ENCODE data around the gene SERPING1. TPM values are rescaled to one million over a fixed set of nuclear protein-coding genes. Genes with fewer than 3 reads are reported as not detected.
"Not testable (repeated sequence)": the region's sequence is repeated elsewhere in the genome, so short reads cannot be mapped to it uniquely, and the experiment has no call there.

SERPING1 gene
- total RNA-seq, 1 experiment from 2014 or later: not detected

DNA sequence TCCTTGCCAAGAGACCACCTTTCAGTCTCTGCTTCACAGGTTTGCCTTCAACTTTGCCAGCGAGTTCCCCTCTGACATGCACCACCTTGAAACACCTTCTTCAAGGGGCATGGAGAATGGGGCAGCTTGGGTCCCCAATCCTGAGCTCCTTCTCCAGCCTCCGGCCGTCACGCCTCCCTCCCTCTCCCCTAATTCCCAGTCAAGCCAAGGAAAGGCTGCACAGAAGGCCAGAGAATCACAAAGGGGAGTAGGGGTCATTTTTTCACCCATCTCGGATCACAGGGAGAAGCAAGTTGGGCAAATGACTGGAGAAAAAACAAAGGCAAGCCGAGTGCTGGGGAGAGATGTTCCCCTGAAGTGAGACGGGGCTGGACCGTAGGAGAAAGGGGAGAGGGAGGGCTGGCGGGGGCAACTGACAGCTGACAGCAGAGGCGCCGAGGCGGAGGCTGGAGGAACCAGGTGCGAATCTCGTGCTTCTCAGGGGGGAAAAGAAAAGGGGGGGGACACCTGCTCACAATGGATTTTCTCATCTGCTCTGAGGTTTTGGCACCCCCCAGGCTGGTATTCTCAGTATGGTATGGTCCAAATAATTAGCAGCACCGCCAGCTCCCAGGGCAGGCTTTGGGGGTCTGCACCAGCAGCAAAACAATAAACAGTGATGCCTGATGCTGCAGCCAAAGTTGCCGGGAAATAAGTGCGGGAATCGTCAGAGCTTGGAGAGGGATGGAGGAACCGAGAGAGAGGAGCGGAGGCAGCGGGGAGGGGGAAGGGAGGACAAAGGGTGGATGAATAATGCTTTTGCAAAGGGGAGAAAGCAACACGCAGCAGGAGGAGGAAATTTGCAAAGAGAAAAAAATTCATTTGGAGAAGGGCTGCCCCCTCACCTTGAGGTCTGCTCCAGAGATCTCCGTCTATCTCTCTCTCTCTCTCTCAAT is 51.6 kb downstream of the SERPING1 start:
- Histone ChIP-seq H3K4me1 (ENCODE audit: low read length) (peaks cover 8% of the 10 kb centered on the region), H4K20me1 (ENCODE audit: insufficient read depth, low read depth, low read length) (no peaks in the 10 kb centered on the region), H3K4me2 (ENCODE audit: low read depth, low read length, poor library complexity, severe bottlenecking) (peak overlapping the region; percentile 32), H3K79me2 (ENCODE audit: low read length) (no peaks in the 10 kb centered on the region), H3K36me3 (ENCODE audit: insufficient read depth, low read length) (no peaks in the 10 kb centered on the region), H3K9ac (ENCODE audit: low read length) (peak overlapping the region; percentile 14; the same call in 1 of the 2 replicates), H3K9me2 (replicated peaks; ENCODE audit: insufficient read depth, low read length) (no peaks in the 10 kb centered on the region), H3K9me3 (ENCODE audit: low read length) (no peaks in the 10 kb centered on the region), H3K4me3 (ENCODE audit: low read length) (no peak overlapping the region), H3K27me3 (ENCODE audit: low read length) (no peaks in the 10 kb centered on the region; the same call in 1 of the 2 replicates), H2AFZ (ENCODE audit: low read length) (no peak overlapping the region), H3K27ac (ENCODE audit: low read length) (no peak overlapping the region)
- DNase-seq: peak; percentile 48

DNA sequence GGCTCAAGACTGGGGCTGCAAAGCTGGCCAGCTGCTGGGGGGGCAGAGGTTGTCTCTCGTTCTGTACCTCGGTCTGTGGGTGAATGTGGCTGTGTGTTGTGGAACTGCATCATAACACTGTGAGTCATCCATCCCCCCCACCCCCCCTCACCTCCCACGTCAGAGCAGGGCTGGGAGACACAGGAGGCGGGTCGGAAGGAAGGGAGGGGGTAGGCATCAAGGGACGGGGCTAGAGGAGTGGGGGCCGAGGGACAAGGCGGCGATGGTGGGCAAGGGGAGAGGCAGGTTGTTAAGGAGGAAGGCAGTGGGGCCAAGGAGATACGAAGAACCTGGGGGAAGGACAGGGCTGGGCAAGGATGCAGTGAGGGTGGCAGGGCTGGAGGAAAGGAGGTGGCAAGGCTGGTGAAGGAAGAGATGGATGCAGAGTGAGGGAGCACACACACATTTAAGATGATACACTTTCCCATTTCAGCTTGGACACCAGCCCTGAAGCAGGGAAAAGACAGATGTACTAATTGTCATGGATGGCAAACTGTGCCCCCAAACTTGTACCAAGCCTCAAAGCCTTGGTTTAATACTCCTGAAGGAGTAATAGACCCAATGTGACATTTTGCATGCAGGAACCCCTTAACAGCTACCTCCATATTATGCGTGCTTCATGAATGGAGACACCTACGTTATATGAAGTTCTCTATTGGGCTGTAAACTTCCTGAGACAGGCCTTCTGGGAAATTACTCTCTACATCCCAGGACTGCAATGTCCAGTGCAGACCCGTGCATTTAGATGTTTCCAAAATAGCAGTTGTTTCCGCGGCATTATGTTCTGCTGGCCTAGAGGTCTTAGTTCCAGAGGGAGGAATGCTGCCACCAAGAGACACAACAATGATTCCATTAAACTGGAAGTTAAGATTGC is 52.6 kb downstream of the SERPING1 start, which contains the start of gene YPEL4:
TSS of gene YPEL4 (minus strand) at position 87 of the 913 bp plus-strand sequence. CDS start 2,805 bp downstream, outside the sequence.
- Histone ChIP-seq H3K4me3 (ENCODE audit: low read length) (no peak within 1 kb of the TSS), H3K4me2 (ENCODE audit: low read depth, low read length, poor library complexity, severe bottlenecking) (peak within 1 kb of the TSS; percentile 32), H3K27ac (ENCODE audit: low read length) (no peak within 1 kb of the TSS), H3K9me3 (ENCODE audit: low read length) (no peaks in the 10 kb centered on the region), H3K27me3 (ENCODE audit: low read length) (no peaks in the 10 kb centered on the region; the same call in 1 of the 2 replicates), H3K9me2 (replicated peaks; ENCODE audit: insufficient read depth, low read length) (no peaks in the 10 kb centered on the region), H3K79me2 (ENCODE audit: low read length) (no peaks in the 10 kb centered on the region), H3K4me1 (ENCODE audit: low read length) (peaks cover 8% of the 10 kb centered on the region), H3K9ac (ENCODE audit: low read length) (peak within 1 kb of the TSS; percentile 14; the same call in 1 of the 2 replicates), H4K20me1 (ENCODE audit: insufficient read depth, low read depth, low read length) (no peaks in the 10 kb centered on the region), H3K36me3 (ENCODE audit: insufficient read depth, low read length) (no peaks in the 10 kb centered on the region), H2AFZ (ENCODE audit: low read length) (no peak within 1 kb of the TSS)
- DNase-seq: no peak

DNA sequence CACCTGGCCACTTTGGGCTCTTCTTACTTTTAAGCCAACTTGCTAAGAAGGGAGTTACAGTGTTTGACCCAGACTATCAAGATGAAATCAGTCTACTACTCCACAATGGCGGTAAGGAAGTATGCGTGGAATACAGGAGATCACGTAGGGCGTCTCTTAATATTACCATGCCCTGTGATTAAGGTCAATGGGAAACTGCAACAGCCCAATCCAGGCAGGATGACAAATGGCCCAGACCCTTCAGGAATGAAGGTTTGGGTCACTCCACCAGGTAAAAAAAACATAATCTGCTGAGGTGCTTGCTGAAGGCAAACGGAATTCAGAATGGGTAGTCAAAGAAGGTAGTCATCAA is 53.2 kb downstream of the SERPING1 start:
- no peak for DNase-seq
- H3K27me3 ChIP-seq (ENCODE audit: low read length): no peaks in the 10 kb centered on the region; the same call in 1 of the 2 replicates
- H3K9me3 ChIP-seq (ENCODE audit: low read length): no peaks in the 10 kb centered on the region
- no peak overlapping the region for H3K4me3 ChIP-seq (ENCODE audit: low read length)
- H3K36me3 ChIP-seq (ENCODE audit: insufficient read depth, low read length): no peaks in the 10 kb centered on the region
- H3K9me2 ChIP-seq (replicated peaks; ENCODE audit: insufficient read depth, low read length): no peaks in the 10 kb centered on the region
- H3K79me2 ChIP-seq (ENCODE audit: low read length): no peaks in the 10 kb centered on the region
- H4K20me1 ChIP-seq (ENCODE audit: insufficient read depth, low read depth, low read length): no peaks in the 10 kb centered on the region
- no peak overlapping the region for H2AFZ ChIP-seq (ENCODE audit: low read length)
- no peak overlapping the region for H3K4me2 ChIP-seq (ENCODE audit: low read depth, low read length, poor library complexity, severe bottlenecking)
- H3K9ac ChIP-seq (ENCODE audit: low read length): no peak overlapping the region
- peaks cover 8% of the 10 kb centered on the region for H3K4me1 ChIP-seq (ENCODE audit: low read length)
- H3K27ac ChIP-seq (ENCODE audit: low read length): no peak overlapping the region

DNA sequence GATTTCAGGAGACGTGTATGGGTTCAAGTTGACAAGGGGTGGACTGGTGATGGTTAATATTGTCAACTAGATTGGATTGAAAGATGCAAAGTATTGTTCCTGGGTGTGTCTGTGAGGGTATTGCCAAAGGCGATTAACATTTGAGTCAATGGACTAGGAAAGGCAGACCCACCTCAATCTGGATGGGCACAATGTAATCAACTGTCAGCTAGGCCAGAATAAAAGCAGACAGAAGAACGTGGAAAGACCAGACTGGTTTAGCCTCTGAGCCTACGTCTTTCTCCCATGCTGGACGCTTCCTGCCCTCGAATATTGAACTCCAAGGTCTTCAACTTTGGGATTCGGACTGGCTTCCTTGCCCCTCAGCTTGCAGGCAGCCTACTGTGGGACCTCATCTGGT is 53.9 kb downstream of the SERPING1 start:
- no peaks in the 10 kb centered on the region for H3K9me2 ChIP-seq (replicated peaks; ENCODE audit: insufficient read depth, low read length)
- peaks cover 8% of the 10 kb centered on the region for H3K4me1 ChIP-seq (ENCODE audit: low read length)
- no peak for DNase-seq
- H2AFZ ChIP-seq (ENCODE audit: low read length): no peak overlapping the region
- H3K4me2 ChIP-seq (ENCODE audit: low read depth, low read length, poor library complexity, severe bottlenecking): no peak overlapping the region
- no peaks in the 10 kb centered on the region for H3K9me3 ChIP-seq (ENCODE audit: low read length)
- H3K27ac ChIP-seq (ENCODE audit: low read length): no peak overlapping the region
- H3K36me3 ChIP-seq (ENCODE audit: insufficient read depth, low read length): no peaks in the 10 kb centered on the region
- H3K4me3 ChIP-seq (ENCODE audit: low read length): no peak overlapping the region
- H3K27me3 ChIP-seq (ENCODE audit: low read length): no peaks in the 10 kb centered on the region; the same call in 1 of the 2 replicates
- H3K79me2 ChIP-seq (ENCODE audit: low read length): no peaks in the 10 kb centered on the region
- H4K20me1 ChIP-seq (ENCODE audit: insufficient read depth, low read depth, low read length): no peaks in the 10 kb centered on the region
- no peak overlapping the region for H3K9ac ChIP-seq (ENCODE audit: low read length)

- not testable (repeated sequence) for H3K36me3 ChIP-seq (ENCODE audit: insufficient read depth, low read length); H3K27me3 ChIP-seq (ENCODE audit: low read length); H3K9me2 ChIP-seq (replicated peaks; ENCODE audit: insufficient read depth, low read length); H2AFZ ChIP-seq (ENCODE audit: low read length); DNase-seq; H3K4me2 ChIP-seq (ENCODE audit: low read depth, low read length, poor library complexity, severe bottlenecking); H3K27ac ChIP-seq (ENCODE audit: low read length); H4K20me1 ChIP-seq (ENCODE audit: insufficient read depth, low read depth, low read length); H3K9me3 ChIP-seq (ENCODE audit: low read length); H3K4me3 ChIP-seq (ENCODE audit: low read length); H3K79me2 ChIP-seq (ENCODE audit: low read length); H3K9ac ChIP-seq (ENCODE audit: low read length)
- peaks cover 15% of the 10 kb centered on the region for H3K4me1 ChIP-seq (ENCODE audit: low read length)
These were observed 54.7 kb downstream of the SERPING1 start for GRCh38 chr11:57652230-57652629.

DNA sequence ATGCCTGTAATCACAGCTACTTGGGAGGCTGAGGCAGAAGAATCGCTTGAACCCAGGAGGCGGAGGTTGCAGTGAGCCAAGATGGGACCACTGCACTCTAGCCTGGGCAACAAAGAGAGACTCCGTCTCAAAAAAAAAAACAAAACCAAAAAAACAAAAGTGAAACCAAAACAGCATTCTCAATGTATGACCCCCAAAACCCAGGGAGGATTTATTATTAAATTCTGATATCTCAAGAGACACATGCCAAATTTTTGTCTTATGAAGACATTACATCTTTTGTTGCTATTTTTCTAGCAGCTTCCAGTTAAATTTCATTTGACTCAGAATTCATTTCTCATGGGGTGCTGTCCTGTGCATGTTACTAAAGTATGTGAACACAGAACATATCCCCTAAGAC is 55.2 kb downstream of the SERPING1 start:
- Histone ChIP-seq H3K9ac (ENCODE audit: low read length) (no peak overlapping the region), H3K9me2 (replicated peaks; ENCODE audit: insufficient read depth, low read length) (no peaks in the 10 kb centered on the region), H3K4me2 (ENCODE audit: low read depth, low read length, poor library complexity, severe bottlenecking) (no peak overlapping the region), H3K9me3 (ENCODE audit: low read length) (no peaks in the 10 kb centered on the region), H2AFZ (ENCODE audit: low read length) (0 out of 2 replicates have a peak overlapping the region, but pooled peaks have one; percentile 43), H3K79me2 (ENCODE audit: low read length) (peaks cover 1% of the 10 kb centered on the region), H3K27me3 (ENCODE audit: low read length) (no peaks in the 10 kb centered on the region; the same call in 1 of the 2 replicates), H3K36me3 (ENCODE audit: insufficient read depth, low read length) (no peaks in the 10 kb centered on the region), H4K20me1 (ENCODE audit: insufficient read depth, low read depth, low read length) (no peaks in the 10 kb centered on the region), H3K27ac (ENCODE audit: low read length) (no peak overlapping the region), H3K4me1 (ENCODE audit: low read length) (peaks cover 15% of the 10 kb centered on the region), H3K4me3 (ENCODE audit: low read length) (no peak overlapping the region)
- no peak for DNase-seq

DNA sequence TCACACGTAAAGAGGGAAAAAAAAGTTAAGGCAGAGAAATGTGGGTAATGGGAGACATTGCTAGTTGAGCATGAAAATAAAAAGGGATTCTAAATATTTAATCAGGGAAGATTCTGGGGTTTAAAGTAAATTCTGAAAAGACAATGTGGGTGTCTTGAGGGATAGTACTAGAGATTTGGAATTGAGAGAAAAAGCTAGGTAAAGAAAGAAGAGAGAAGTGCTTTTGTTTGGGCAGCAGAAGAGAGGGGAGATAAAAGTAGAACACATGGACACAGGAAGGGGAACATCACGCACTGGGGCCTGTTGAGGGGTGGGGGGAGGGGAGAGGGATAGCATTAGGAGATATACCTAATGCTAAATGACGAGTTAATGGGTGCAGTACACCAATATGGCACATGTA is 55.7 kb downstream of the SERPING1 start:
- Histone ChIP-seq H3K4me2 (ENCODE audit: low read depth, low read length, poor library complexity, severe bottlenecking) (no peak overlapping the region), H3K36me3 (ENCODE audit: insufficient read depth, low read length) (no peaks in the 10 kb centered on the region)

DNA sequence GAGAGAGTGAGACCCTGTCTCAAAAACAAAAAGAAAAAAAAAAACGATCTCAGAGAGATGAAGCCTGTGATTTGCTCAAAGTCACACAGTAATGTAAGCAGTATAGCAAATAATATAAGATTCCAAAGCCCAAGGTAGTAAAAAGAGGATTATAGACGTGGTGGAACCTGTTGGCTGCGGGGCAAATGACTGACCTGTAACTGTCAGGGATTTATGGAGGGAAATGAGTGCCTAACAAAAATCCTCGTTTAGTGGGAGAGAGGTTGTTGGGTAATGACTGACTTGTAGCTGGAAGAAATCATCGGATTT is 59.4 kb downstream of the SERPING1 start:
- H3K4me1 ChIP-seq (ENCODE audit: low read length): peaks cover 15% of the 10 kb centered on the region
- DNase-seq: no peak
- H3K27ac ChIP-seq (ENCODE audit: low read length): no peak overlapping the region
- H3K9ac ChIP-seq (ENCODE audit: low read length): peak overlapping the region; percentile 73
- H3K4me2 ChIP-seq (ENCODE audit: low read depth, low read length, poor library complexity, severe bottlenecking): peak overlapping the region; percentile 100
- no peaks in the 10 kb centered on the region for H3K27me3 ChIP-seq (ENCODE audit: low read length)
- H3K4me3 ChIP-seq (ENCODE audit: low read length): peak overlapping the region; percentile 89
- H2AFZ ChIP-seq (ENCODE audit: low read length): peak overlapping the region; percentile 80
- H4K20me1 ChIP-seq (ENCODE audit: insufficient read depth, low read depth, low read length): 0 out of 2 replicates have a peak, but pooled peaks cover 4% of the 10 kb centered on the region
- H3K36me3 ChIP-seq (ENCODE audit: insufficient read depth, low read length): peaks cover 16% of the 10 kb centered on the region; the same call in 1 of the 2 replicates
- no peaks in the 10 kb centered on the region for H3K9me2 ChIP-seq (replicated peaks; ENCODE audit: insufficient read depth, low read length)
- no peaks in the 10 kb centered on the region for H3K9me3 ChIP-seq (ENCODE audit: low read length)
- peaks cover 41% of the 10 kb centered on the region for H3K79me2 ChIP-seq (ENCODE audit: low read length)

More for the DNA sequence above, 55.7 kb downstream of the SERPING1 start:
- Histone ChIP-seq H3K27ac (ENCODE audit: low read length) (no peak overlapping the region), H3K4me1 (ENCODE audit: low read length) (peaks cover 16% of the 10 kb centered on the region), H3K9me2 (replicated peaks; ENCODE audit: insufficient read depth, low read length) (no peaks in the 10 kb centered on the region), H3K4me3 (ENCODE audit: low read length) (no peak overlapping the region), H3K9me3 (ENCODE audit: low read length) (no peaks in the 10 kb centered on the region), H2AFZ (ENCODE audit: low read length) (0 out of 2 replicates have a peak overlapping the region, but pooled peaks have one; percentile 43), H3K27me3 (ENCODE audit: low read length) (no peaks in the 10 kb centered on the region; the same call in 1 of the 2 replicates), H3K79me2 (ENCODE audit: low read length) (peaks cover 6% of the 10 kb centered on the region), H4K20me1 (ENCODE audit: insufficient read depth, low read depth, low read length) (0 out of 2 replicates have a peak, but pooled peaks cover 2% of the 10 kb centered on the region), H3K9ac (ENCODE audit: low read length) (no peak overlapping the region)
- no peak for DNase-seq

Data from Karpas-422 (cell line).